ENCODE results near the gene SPIRE2. TPM values are rescaled to one million over a fixed set of nuclear protein-coding genes. Genes with fewer than 3 reads are reported as not detected.
"Not testable (repeated sequence)": the region's sequence is repeated elsewhere in the genome, so short reads cannot be mapped to it uniquely, and the experiment has no call there.

Gene SPIRE2
- total and polyA plus RNA-seq, 7 donors: 0.82 to 44.0 (median 5.3) TPM

DNA sequence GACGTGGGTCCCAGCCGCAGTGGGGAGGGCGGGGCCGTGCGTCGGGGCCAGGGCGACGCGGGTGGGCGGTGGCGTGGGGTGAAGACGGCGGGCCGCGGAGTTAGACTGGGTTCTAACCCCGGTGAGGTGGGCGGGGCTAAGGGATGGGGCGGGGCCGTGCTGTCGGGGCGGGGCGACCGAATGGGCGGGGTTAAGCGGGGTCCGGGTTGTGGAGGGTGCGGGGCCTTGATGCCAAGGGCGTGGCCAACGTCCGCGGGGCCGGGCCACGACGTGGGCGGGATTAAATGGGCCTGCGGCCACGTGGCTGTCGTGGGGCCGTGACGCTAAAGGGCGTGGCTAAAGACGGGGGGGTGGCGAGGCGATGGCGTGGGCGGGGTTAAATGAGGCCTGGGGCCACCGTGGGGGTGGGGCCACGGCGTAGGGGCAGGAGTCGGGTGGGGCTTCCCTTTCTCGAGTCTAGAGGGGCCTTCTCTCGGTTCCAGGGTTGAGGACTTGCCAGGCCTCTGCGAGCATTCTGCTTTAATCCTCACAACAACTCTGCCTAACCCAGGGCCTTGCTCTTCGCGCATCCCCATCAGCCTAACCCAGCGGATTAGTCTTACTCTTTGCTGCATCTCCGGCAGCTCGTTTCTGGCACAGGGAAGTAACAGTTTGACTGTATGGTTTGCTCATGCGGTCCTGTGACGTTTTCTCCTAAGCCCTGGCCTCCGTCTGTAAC is 45.9 kb downstream of the SPIRE2 start:
- TF ChIP-seq POLR2A (IDR thresholded peaks at IDR 0.05): no peak
- TF ChIP-seq, protein P1, sequence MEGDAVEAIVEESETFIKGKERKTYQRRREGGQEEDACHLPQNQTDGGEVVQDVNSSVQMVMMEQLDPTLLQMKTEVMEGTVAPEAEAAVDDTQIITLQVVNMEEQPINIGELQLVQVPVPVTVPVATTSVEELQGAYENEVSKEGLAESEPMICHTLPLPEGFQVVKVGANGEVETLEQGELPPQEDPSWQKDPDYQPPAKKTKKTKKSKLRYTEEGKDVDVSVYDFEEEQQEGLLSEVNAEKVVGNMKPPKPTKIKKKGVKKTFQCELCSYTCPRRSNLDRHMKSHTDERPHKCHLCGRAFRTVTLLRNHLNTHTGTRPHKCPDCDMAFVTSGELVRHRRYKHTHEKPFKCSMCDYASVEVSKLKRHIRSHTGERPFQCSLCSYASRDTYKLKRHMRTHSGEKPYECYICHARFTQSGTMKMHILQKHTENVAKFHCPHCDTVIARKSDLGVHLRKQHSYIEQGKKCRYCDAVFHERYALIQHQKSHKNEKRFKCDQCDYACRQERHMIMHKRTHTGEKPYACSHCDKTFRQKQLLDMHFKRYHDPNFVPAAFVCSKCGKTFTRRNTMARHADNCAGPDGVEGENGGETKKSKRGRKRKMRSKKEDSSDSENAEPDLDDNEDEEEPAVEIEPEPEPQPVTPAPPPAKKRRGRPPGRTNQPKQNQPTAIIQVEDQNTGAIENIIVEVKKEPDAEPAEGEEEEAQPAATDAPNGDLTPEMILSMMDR (IDR thresholded peaks at IDR 0.05): no peak
- peak in 1 of 4 donors; percentile 26 for TF ChIP-seq POLR2AphosphoS5 (IDR thresholded peaks at IDR 0.05)
- TF ChIP-seq EP300 (IDR thresholded peaks at IDR 0.05): peak in 1 of 4 donors; percentile 72
- no peaks in the 10 kb centered on the region for H3K9me3 ChIP-seq
- peaks cover 0 to 18% (median 6%) of the 10 kb centered on the region in 4 donors for H3K36me3 ChIP-seq
- 4 to 5% methylated on average over 61 of the region's 61 CpGs for WGBS, 2 donors
- peak overlapping the region; percentile 84 to 95 (median 91) for H3K4me3 ChIP-seq
- peak; percentile 98 for DNase-seq
- no peaks in the 10 kb centered on the region for H3K27me3 ChIP-seq
- peak overlapping the region; percentile 99 to 100 (median 100) for H3K27ac ChIP-seq
- H3K4me1 ChIP-seq: peaks cover 0 to 28% (median 22%) of the 10 kb centered on the region in 4 donors
- intact Hi-C loops (cut with DNase I): loop anchor here (5.0 kb wide), 2 partner anchors 57 to 187 kb away; partner anchors contain the start of genes CDK10 and FANCA

GRCh38 chr16:89879123-89879522 is 50.8 kb downstream of the SPIRE2 start:
- DNase-seq; H3K27me3 ChIP-seq; H3K27ac ChIP-seq; intact Hi-C loops (cut with DNase I); H3K4me3 ChIP-seq; H3K9me3 ChIP-seq: not testable (repeated sequence)
- WGBS, 2 donors: 97% methylated on average over 28 of the region's 28 CpGs
- Histone ChIP-seq H3K36me3 (peaks cover 11 to 64% (median 29%) of the 10 kb centered on the region in 4 donors), H3K4me1 (peaks cover 0 to 18% (median 12%) of the 10 kb centered on the region in 4 donors)

DNA sequence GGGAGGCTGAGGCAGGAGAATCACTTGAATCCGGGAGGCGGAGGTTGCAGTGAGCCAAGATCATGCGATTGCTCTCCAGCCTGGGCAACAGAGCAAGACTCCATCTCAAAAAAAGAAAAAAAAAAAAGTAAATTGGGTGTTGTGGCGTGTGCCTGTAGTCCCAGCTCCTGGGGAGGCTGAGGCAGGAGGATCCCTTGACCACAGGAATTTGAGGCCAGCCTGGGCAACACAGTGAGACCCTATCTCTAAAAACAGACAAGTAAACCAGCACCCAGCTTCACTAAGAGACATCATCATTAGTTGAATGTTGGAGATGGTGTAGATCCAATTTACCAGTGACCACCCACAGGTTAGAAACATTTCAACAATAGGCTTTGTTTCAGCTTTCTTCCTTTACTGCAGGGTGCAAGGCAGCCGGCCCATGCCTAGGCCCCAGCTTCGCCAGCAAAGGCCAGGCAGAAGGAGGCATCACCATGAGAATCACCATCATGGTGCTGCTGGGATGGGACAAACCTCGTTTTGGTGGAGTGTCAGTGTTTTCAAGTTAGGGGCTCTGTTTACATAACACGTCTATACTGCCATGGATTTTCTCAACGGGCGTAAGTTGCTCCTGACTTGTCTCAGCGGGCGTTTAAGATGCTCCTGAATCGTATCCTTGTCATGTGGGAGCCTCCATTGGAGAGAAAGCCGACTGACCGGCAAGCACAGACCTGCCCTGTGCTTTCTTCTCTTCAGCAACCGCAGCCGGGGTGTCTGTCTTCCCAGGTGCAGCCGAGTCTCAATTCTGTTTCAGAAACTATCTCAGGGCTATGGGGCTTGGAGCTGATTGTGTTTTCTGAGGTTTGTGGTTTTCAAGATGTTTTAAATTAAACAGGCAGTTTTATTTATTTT is 52.4 kb downstream of the SPIRE2 start:
- H3K9me3 ChIP-seq: no peaks in the 10 kb centered on the region
- no peak overlapping the region for H3K4me3 ChIP-seq
- DNase-seq: no peak
- H3K4me1 ChIP-seq: peaks cover 0 to 7% (median 1%) of the 10 kb centered on the region in 4 donors
- no peak overlapping the region for H3K27ac ChIP-seq
- 89 to 90% methylated on average over 18 of the region's 18 CpGs for WGBS, 2 donors
- TF ChIP-seq POLR2A (IDR thresholded peaks at IDR 0.05) (no peak), POLR2AphosphoS5 (IDR thresholded peaks at IDR 0.05) (no peak), EP300 (IDR thresholded peaks at IDR 0.05) (no peak)
- TF ChIP-seq, protein P1 (IDR thresholded peaks at IDR 0.05): no peak
- H3K27me3 ChIP-seq: no peaks in the 10 kb centered on the region
- peaks cover 15 to 80% (median 41%) of the 10 kb centered on the region in 4 donors for H3K36me3 ChIP-seq
- intact Hi-C loops (cut with DNase I): no loop called here

- DNase-seq: no peak
- H3K27ac ChIP-seq: no peak overlapping the region
- intact Hi-C loops (cut with DNase I): no loop called here
- TF ChIP-seq POLR2AphosphoS5 (IDR thresholded peaks at IDR 0.05) (no peak), EP300 (IDR thresholded peaks at IDR 0.05) (no peak), POLR2A (IDR thresholded peaks at IDR 0.05) (no peak)
- TF ChIP-seq, protein P1 (IDR thresholded peaks at IDR 0.05): no peak
- H3K27me3 ChIP-seq: no peaks in the 10 kb centered on the region
- peaks cover 15 to 80% (median 47%) of the 10 kb centered on the region in 4 donors for H3K36me3 ChIP-seq
- H3K9me3 ChIP-seq: no peaks in the 10 kb centered on the region
- 92 to 95% methylated on average over 6 of the region's 6 CpGs for WGBS, 2 donors
- no peak overlapping the region for H3K4me3 ChIP-seq
- H3K4me1 ChIP-seq: peaks cover 0 to 2% (median under 1%) of the 10 kb centered on the region in 4 donors
These were observed 53.1 kb downstream of the SPIRE2 start for GRCh38 chr16:89881368-89881730.

All from sigmoid colon (tissue), 7 donors.